ENCODE data around the gene BMP6.

The BMP6 gene

DNA sequence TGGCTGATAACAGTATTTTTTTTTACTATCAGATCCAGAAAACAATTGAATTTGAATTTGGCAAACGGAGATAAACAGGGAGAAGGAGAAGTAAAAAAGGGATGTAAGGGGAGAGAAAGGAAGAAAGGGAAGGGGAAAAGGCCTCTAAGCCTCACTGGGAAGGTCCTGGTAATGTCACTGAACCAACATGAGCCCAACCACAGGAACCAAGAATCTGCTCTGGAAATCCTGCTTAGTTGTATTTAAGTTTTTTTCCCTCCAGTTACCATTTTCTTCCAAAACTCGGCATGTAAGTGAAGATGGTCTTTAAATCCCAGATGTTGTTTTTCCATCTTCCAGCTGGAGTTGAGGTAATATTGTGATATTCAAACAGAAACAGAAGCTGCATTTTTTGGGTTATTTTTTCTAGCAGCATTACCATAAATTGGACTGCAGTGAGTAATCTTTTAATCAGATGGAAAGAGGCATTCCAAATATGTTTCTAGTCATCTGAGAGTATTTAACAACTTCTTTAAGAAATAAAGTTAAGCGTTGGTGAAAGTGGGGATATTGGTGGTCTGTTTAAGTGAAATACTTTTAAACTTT, 93.6 kb downstream of the BMP6 start:
- Histone ChIP-seq H3K14ac (ENCODE audit: low read length) (no peak overlapping the region), H2AFZ (ENCODE audit: insufficient read depth, low read length, poor library complexity) (no peak overlapping the region), H4K91ac (ENCODE audit: low read depth, low read length) (no peak overlapping the region), H4K12ac (ENCODE audit: low read depth, low read length) (no peak overlapping the region), H2BK120ac (ENCODE audit: insufficient read depth, low read length, poor library complexity) (no peak overlapping the region), H3K23ac (ENCODE audit: low read length) (no peak overlapping the region), H2BK5ac (ENCODE audit: low read depth, low read length, poor library complexity) (no peak overlapping the region), H3K36me3 (ENCODE audit: control insufficient read depth in 1 of 2, insufficient read depth in 2 of 2, low read length in 2 of 2) (no peaks in the 10 kb centered on the region), H3K9me3 (ENCODE audit: insufficient read depth, low read depth, low read length) (no peaks in the 10 kb centered on the region), H2BK12ac (ENCODE audit: low read length) (no peak overlapping the region), H3K79me1 (ENCODE audit: low read length) (no peaks in the 10 kb centered on the region), H3K79me2 (ENCODE audit: control insufficient read depth, insufficient read depth, low read length, poor library complexity) (no peaks in the 10 kb centered on the region), H2AK5ac (ENCODE audit: low read length) (no peak overlapping the region), H3K4me3 (ENCODE audit: low read depth, low read length) (no peak overlapping the region), H3K18ac (ENCODE audit: low read length) (no peak overlapping the region), H4K8ac (ENCODE audit: low read depth, low read length) (no peak overlapping the region), H3K27ac (ENCODE audit: low read depth, low read length) (no peak overlapping the region), H3K4me2 (ENCODE audit: low read length) (no peak overlapping the region), H3K4me1 (ENCODE audit: control insufficient read depth in 1 of 2, insufficient read depth in 2 of 2, low read length in 2 of 2) (no peaks in the 10 kb centered on the region), H3K4ac (ENCODE audit: low read depth, low read length) (no peak overlapping the region), H3K27me3 (ENCODE audit: insufficient read depth, low read length) (no peaks in the 10 kb centered on the region), H3K9ac (ENCODE audit: low read length) (no peak overlapping the region)
- peak in 1 of 2 donors; percentile 58 for DNase-seq
- 100% methylated on average over 1 of the region's 3 CpGs for WGBS (ENCODE audit: extremely low coverage, insufficient coverage, insufficient read length)

DNA sequence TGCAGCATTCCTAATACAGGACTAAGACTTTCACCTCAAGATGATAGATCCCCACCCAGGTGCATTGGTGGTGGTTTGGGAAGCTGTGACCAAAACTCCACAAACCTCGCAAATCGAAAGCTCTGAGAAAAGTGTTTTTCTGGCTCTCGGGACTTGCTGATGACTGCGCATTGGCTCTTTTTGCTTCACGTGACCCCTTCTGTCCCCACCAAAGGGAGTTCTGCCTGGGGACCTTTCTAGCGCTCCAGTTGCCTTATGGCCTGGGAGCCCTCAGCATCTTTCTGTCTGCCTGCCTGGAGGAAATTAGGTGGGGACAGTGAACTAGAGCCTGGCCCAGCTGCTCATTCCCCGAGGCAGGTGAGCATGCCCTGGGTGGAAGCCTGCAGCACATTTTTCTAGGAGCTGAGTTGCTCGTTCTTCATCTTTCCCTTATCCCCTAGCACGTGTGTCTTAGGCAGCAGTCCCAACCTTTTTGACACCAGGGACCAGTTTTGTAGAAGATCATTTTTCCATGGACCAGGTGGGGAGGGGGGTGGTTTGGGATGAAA, 94.5 kb downstream of the BMP6 start:
- Histone ChIP-seq H2BK5ac (ENCODE audit: low read depth, low read length, poor library complexity) (no peak overlapping the region), H4K91ac (ENCODE audit: low read depth, low read length) (no peak overlapping the region), H4K8ac (ENCODE audit: low read depth, low read length) (no peak overlapping the region), H3K36me3 (ENCODE audit: control insufficient read depth in 1 of 2, insufficient read depth in 2 of 2, low read length in 2 of 2) (no peaks in the 10 kb centered on the region), H3K79me2 (ENCODE audit: control insufficient read depth, insufficient read depth, low read length, poor library complexity) (no peaks in the 10 kb centered on the region), H2BK12ac (ENCODE audit: low read length) (no peak overlapping the region), H3K4me1 (ENCODE audit: control insufficient read depth in 1 of 2, insufficient read depth in 2 of 2, low read length in 2 of 2) (no peaks in the 10 kb centered on the region), H3K14ac (ENCODE audit: low read length) (no peak overlapping the region), H3K4me3 (ENCODE audit: low read depth, low read length) (no peak overlapping the region), H3K18ac (ENCODE audit: low read length) (no peak overlapping the region), H2AFZ (ENCODE audit: insufficient read depth, low read length, poor library complexity) (no peak overlapping the region), H3K27ac (ENCODE audit: low read depth, low read length) (no peak overlapping the region), H3K9me3 (ENCODE audit: insufficient read depth, low read depth, low read length) (no peaks in the 10 kb centered on the region), H3K23ac (ENCODE audit: low read length) (no peak overlapping the region), H4K12ac (ENCODE audit: low read depth, low read length) (no peak overlapping the region), H3K4me2 (ENCODE audit: low read length) (no peak overlapping the region), H3K9ac (ENCODE audit: low read length) (no peak overlapping the region), H2BK120ac (ENCODE audit: insufficient read depth, low read length, poor library complexity) (no peak overlapping the region), H2AK5ac (ENCODE audit: low read length) (no peak overlapping the region), H3K79me1 (ENCODE audit: low read length) (no peaks in the 10 kb centered on the region), H3K27me3 (ENCODE audit: insufficient read depth, low read length) (no peaks in the 10 kb centered on the region), H3K4ac (ENCODE audit: low read depth, low read length) (no peak overlapping the region)
- DNase-seq: peak; percentile 76 to 83
- WGBS (ENCODE audit: extremely low coverage, insufficient coverage, insufficient read length): no CpG with 5 or more reads among the region's 9 CpGs

DNA sequence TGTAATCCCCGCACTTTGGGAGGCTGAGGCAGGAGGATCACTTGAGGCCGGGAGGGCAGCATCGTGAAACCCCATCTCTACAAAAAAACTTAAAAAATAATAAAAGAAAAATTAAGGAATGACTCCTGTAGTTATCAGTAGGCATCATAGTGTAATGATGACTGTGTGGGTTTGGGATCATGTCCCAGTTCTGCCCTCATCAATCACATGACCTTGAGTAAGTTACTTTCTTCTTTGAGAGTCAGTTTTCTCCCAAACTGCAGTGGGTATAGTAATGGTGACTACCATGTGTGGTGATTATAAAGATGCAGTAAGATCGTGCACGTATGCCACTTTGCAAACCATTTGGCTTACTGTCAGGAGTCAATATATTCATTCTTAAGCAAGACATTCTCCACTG, 95.5 kb downstream of the BMP6 start:
- no peaks in the 10 kb centered on the region for H3K79me2 ChIP-seq (ENCODE audit: control insufficient read depth, insufficient read depth, low read length, poor library complexity)
- no peak overlapping the region for H4K12ac ChIP-seq (ENCODE audit: low read depth, low read length)
- H3K4ac ChIP-seq (ENCODE audit: low read depth, low read length): no peak overlapping the region
- H3K4me3 ChIP-seq (ENCODE audit: low read depth, low read length): no peak overlapping the region
- no peak overlapping the region for H3K27ac ChIP-seq (ENCODE audit: low read depth, low read length)
- H3K79me1 ChIP-seq (ENCODE audit: low read length): no peaks in the 10 kb centered on the region
- H2BK12ac ChIP-seq (ENCODE audit: low read length): no peak overlapping the region
- H2BK120ac ChIP-seq (ENCODE audit: insufficient read depth, low read length, poor library complexity): no peak overlapping the region
- H3K18ac ChIP-seq (ENCODE audit: low read length): no peak overlapping the region
- H3K23ac ChIP-seq (ENCODE audit: low read length): no peak overlapping the region
- H3K4me1 ChIP-seq (ENCODE audit: control insufficient read depth in 1 of 2, insufficient read depth in 2 of 2, low read length in 2 of 2): no peaks in the 10 kb centered on the region
- H4K8ac ChIP-seq (ENCODE audit: low read depth, low read length): no peak overlapping the region
- H3K9me3 ChIP-seq (ENCODE audit: insufficient read depth, low read depth, low read length): no peaks in the 10 kb centered on the region
- H3K36me3 ChIP-seq (ENCODE audit: control insufficient read depth in 1 of 2, insufficient read depth in 2 of 2, low read length in 2 of 2): no peaks in the 10 kb centered on the region
- no peak overlapping the region for H4K91ac ChIP-seq (ENCODE audit: low read depth, low read length)
- H2AFZ ChIP-seq (ENCODE audit: insufficient read depth, low read length, poor library complexity): no peak overlapping the region
- H3K9ac ChIP-seq (ENCODE audit: low read length): no peak overlapping the region
- no peak overlapping the region for H2AK5ac ChIP-seq (ENCODE audit: low read length)
- DNase-seq: no peak
- H3K27me3 ChIP-seq (ENCODE audit: insufficient read depth, low read length): no peaks in the 10 kb centered on the region
- no CpG with 5 or more reads among the region's 5 CpGs for WGBS (ENCODE audit: extremely low coverage, insufficient coverage, insufficient read length)
- H2BK5ac ChIP-seq (ENCODE audit: low read depth, low read length, poor library complexity): no peak overlapping the region
- H3K4me2 ChIP-seq (ENCODE audit: low read length): no peak overlapping the region
- no peak overlapping the region for H3K14ac ChIP-seq (ENCODE audit: low read length)

- Histone ChIP-seq H3K18ac (ENCODE audit: low read length) (no peak overlapping the region), H2BK5ac (ENCODE audit: low read depth, low read length, poor library complexity) (no peak overlapping the region), H3K27me3 (ENCODE audit: insufficient read depth, low read length) (no peaks in the 10 kb centered on the region), H3K4ac (ENCODE audit: low read depth, low read length) (no peak overlapping the region), H3K4me1 (ENCODE audit: control insufficient read depth in 1 of 2, insufficient read depth in 2 of 2, low read length in 2 of 2) (no peaks in the 10 kb centered on the region), H3K27ac (ENCODE audit: low read depth, low read length) (no peak overlapping the region), H3K23ac (ENCODE audit: low read length) (no peak overlapping the region), H3K14ac (ENCODE audit: low read length) (no peak overlapping the region), H3K36me3 (ENCODE audit: control insufficient read depth in 1 of 2, insufficient read depth in 2 of 2, low read length in 2 of 2) (no peaks in the 10 kb centered on the region), H4K91ac (ENCODE audit: low read depth, low read length) (no peak overlapping the region), H3K9me3 (ENCODE audit: insufficient read depth, low read depth, low read length) (no peaks in the 10 kb centered on the region), H4K12ac (ENCODE audit: low read depth, low read length) (no peak overlapping the region), H3K4me2 (ENCODE audit: low read length) (no peak overlapping the region), H2BK120ac (ENCODE audit: insufficient read depth, low read length, poor library complexity) (no peak overlapping the region), H3K79me1 (ENCODE audit: low read length) (no peaks in the 10 kb centered on the region), H2BK12ac (ENCODE audit: low read length) (no peak overlapping the region), H3K9ac (ENCODE audit: low read length) (no peak overlapping the region), H4K8ac (ENCODE audit: low read depth, low read length) (no peak overlapping the region), H3K4me3 (ENCODE audit: low read depth, low read length) (no peak overlapping the region), H2AFZ (ENCODE audit: insufficient read depth, low read length, poor library complexity) (no peak overlapping the region), H3K79me2 (ENCODE audit: control insufficient read depth, insufficient read depth, low read length, poor library complexity) (no peaks in the 10 kb centered on the region), H2AK5ac (ENCODE audit: low read length) (no peak overlapping the region)
- no peak for DNase-seq
- no CpG with 5 or more reads among the region's 3 CpGs for WGBS (ENCODE audit: extremely low coverage, insufficient coverage, insufficient read length)
These were observed 97.7 kb downstream of the BMP6 start for GRCh38 chr6:7823552-7823951.

Data from trophoblast cell (in vitro differentiated cells and primary cell).